IPS-NIHi7 (cell line): ENCODE measurements around the gene RIMS1.
A peak's percentile ranks its signal among the peaks of the same experiment; 100 is the strongest.

ENCODE experiments used
- DNase-seq: peaks from one replicate; pipeline ENCODE4 v3.0.0; 2012; ENCODE audit warnings: mixed read lengths; ENCODE audit errors: extremely low spot score

RIMS1 gene, protein sequence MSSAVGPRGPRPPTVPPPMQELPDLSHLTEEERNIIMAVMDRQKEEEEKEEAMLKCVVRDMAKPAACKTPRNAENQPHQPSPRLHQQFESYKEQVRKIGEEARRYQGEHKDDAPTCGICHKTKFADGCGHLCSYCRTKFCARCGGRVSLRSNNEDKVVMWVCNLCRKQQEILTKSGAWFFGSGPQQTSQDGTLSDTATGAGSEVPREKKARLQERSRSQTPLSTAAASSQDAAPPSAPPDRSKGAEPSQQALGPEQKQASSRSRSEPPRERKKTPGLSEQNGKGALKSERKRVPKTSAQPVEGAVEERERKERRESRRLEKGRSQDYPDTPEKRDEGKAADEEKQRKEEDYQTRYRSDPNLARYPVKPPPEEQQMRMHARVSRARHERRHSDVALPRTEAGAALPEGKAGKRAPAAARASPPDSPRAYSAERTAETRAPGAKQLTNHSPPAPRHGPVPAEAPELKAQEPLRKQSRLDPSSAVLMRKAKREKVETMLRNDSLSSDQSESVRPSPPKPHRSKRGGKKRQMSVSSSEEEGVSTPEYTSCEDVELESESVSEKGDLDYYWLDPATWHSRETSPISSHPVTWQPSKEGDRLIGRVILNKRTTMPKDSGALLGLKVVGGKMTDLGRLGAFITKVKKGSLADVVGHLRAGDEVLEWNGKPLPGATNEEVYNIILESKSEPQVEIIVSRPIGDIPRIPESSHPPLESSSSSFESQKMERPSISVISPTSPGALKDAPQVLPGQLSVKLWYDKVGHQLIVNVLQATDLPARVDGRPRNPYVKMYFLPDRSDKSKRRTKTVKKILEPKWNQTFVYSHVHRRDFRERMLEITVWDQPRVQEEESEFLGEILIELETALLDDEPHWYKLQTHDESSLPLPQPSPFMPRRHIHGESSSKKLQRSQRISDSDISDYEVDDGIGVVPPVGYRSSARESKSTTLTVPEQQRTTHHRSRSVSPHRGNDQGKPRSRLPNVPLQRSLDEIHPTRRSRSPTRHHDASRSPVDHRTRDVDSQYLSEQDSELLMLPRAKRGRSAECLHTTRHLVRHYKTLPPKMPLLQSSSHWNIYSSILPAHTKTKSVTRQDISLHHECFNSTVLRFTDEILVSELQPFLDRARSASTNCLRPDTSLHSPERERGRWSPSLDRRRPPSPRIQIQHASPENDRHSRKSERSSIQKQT (N-terminal part only)

DNA sequence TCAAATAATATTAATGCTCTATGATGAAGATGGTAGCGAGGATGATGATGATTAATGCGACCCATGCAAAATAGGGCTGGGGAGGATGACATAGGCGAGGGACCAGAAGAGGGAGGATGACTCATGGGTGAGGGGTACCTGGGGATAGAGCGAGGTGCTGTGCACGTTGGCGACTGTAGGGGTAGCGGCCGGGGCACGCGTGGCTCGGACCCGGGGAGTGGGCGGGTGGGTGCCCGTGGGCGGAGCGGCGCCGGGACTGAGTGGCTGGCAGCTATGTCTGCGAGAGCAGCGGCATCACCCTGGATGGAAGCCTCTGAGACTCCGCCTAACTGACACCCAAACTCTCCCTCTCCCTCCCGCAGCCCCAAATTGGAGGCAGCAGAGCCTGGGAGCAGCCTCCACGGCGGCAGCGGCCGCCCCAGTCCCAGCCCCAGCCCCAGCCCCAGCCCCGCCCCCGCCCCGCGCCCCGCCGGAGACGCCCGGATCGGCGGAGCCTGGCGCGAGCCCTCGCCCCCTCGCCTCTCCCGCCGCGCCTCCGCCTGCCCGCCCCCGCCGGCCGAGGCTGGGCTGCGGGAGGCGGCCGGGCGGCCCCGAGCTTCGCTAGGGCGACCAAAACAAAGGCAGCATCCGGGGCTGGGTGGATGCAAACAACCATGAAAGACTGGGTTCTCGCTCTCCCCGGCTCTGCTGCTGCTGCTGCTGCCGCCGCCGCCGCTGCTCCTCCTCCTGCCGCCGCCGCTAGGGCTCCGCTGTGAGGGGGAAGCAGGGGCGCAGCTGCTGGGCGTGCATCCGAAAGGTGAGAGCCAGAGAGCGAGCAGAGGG, at the start of gene RIMS1:
Gene RIMS1 (plus strand): TSS at position 367 of the 822 bp plus-strand sequence. CDS start 474 bp downstream, outside the sequence.
- peak; percentile 78 for DNase-seq

DNA sequence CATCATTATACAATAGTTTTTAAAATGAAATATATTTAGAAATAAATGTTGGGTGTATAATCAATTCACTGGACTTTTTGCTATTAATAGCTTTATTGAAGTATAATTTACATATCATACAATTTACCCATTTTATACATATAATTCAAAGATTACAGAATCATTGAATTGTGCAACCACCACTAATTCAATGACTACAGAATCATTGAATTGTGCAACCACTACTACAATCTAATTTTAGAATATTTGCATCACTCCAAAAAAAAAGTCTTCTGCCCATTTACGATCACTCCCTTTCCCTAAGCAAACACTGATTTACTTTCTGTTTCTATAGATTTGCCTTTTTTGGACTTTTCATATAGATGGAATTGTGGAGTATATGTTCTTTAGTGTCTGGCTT, 35.1 kb upstream of the RIMS1 start:
- DNase-seq, result no peak

DNA sequence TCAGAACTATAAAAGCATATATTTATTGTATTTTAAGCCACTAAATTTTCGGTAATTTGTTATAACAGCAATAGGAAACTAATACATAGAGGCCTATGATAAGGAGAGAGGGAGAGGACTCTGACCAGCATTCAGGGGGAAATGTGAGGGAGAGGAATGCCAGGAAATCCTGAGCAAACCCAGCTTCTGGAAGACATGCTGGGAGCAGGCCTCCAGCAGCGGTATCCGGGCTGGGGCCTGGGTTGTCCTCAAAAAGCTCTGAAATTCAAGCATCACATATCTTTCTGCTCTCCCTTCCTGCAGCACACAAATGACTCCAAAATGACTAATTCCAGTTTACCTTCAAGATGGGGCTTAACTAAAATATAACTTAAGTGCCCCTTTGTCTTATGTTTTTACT, 33.4 kb upstream of the RIMS1 start:
- peak; percentile 31 for DNase-seq

DNA sequence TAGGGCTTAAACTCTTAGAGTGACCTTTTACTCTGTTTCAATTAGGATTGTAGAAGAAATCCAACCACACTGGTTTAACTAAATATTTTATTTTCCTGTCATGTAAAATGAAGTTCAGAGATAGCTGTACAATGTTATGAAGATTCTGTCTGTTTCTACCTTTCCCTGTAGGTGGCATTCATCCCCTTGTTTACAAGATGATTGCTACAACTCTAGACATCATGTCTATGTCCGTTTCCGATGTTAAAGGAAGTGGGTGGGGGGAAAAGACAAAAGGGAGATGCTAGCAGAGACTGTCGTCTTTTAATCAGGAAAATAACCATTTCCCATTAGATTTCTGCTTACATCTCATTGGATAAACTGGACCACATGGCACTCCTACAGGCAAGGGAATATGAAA, 30.9 kb upstream of the RIMS1 start:
- no peak for DNase-seq

DNA sequence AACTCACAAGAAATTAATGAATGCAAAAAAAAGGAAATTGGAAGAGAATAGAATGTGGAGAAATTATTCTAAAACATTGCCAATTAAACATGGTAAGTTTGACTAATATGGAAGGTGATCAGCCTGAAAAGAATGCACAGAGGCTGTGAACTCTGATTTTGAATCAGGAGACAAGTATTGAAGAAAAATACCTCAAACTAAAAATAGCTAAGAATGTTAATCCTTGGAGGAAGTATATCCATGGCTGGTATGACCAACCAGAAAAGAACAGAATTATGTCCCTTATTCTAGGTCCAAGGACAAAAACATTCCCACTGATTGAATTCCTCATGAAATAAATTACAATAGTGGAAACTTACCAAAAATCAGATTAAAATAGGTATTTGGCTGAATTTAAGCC, 7.3 kb upstream of the RIMS1 start:
- no peak for DNase-seq

DNA sequence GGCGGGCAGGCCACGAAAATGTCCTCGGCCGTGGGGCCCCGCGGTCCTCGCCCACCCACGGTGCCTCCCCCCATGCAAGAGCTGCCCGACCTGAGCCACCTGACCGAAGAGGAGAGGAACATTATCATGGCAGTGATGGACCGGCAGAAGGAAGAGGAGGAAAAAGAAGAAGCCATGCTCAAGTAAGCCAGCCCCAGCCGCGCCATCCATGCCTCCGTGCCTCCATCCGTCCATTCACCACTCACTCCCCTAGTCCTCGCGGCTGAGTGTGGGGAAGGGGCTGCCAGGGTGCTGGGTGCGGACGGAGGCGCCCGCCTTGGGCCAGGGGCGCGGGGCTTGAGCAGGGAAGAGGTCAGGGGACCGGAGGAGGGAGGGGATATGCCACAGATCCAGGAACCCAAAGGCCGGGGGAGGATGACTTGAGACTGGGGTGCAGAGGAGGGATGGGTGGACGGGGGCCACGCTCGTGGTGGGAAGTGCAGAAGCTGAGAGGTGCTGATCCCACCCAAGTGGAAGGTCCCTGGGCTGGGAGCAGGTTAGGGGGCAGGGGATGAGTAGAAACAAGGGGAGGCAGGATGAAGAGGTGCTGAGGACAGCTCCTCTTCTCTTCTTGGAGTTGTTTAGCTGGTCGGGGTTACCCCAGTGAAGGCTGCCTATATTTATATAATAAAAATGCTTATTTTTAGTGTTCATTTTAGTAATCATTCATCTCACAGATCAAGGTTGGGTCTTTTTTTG, 825 bp downstream of the RIMS1 start:
- peak; percentile 55 for DNase-seq

DNA sequence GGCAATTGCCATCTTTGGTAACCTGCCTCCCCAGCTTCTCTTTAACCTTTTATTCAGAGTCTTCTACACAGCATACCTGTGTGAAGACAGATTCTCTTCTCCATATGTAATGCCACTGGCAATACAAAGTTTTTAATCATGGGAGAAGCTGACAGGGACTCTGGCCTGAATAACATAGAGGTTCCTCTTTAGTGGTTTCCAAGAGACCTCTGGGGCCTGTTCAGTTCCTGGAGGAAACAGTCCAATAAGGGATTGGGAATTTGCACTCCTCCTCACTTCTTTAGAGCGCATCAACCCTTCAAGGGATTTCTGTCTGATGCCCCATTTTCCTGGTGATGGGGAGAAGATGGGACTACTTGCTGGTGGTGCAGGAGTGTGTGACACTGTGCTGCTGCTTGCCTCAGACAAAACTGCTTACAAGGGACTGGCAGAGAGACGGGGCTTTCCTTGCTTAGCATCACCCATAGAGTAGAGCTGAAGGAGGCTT, 1.4 kb downstream of the RIMS1 start:
- no peak for DNase-seq

DNA sequence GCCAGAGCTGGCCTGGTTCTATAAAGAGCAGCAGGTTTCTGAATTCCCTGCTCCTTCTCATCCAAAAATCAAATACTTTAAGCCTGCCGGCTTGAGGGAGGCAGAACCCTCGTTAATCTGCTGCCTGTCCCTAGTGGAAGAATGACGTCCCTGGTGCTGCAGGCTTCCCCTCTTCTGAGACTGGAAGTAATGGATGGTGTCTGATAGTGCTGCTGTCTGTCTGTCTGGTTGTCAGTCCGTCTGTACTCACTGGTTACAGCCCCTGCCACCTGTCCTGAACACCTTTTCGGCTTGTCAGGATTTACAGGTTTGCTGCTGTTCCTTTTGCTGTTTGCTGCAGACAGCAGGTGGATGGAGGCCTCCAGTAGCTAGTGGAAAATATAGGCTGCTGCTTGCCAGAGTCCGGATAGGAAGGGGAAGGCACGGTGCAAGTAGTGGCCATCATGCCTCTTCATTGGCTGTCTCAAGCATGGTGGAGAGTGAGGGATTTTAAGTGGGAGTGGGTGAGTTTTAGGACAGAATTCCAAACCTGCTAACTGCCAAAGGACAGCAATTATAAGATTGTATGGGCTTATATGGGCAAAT, 2.5 kb downstream of the RIMS1 start:
- DNase-seq, result no peak

DNA sequence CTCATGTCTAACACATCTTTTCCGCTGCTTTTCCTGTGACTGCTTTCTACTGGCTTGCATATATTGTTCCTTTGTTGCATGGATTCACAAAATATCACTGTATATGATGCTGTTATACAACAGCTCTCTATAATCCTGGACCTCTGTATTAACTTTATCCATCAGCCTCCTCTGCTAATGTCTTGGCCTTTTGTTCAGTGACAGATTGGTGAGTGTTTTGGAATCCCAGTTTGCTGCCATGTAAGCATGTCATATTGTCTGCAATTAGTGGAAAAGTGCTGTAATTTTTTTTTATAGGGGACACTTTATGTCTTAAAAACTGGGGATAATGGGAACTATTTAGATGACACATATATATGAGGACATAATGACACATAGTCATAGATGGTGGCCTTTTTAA, 3.0 kb downstream of the RIMS1 start:
- DNase-seq, result no peak

DNA sequence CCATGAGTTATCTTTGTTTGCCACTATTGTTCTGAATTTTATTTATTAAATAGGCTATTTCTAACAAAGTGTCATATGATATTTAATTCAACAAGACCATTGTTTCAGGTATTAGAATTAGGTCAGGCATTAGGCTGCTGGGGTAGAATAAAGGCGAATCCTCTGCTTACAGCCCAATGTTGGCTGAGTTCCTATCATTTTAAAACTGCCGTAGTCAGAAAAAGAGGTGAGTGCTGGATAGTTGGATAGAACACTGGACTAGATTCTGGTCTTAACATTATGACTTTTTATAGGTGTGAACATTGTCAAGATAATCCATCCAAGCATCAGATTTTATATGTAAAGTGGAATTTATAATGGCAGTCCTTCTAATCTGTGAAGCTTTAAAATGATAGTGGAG, 6.3 kb downstream of the RIMS1 start:
- no peak for DNase-seq

DNA sequence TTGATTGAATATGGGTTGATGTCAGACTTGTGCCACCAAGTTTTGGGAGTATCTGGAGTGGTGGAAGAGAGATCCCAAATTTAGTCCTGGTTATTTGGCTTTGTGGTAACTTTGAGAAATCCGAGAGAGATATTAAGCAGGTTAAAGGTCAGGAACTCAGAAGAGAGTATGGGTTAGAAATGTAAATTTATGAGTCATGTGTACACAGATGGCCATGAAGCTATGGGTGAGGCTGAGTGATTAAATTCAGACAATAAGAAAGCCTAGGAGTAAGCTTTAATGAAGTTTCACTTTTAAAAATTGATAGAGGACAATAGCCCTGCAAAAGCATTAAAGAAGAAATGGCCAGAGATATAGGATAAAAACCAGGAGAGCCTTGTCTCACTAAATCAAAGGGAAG, 14.3 kb downstream of the RIMS1 start:
- DNase-seq, result no peak

DNA sequence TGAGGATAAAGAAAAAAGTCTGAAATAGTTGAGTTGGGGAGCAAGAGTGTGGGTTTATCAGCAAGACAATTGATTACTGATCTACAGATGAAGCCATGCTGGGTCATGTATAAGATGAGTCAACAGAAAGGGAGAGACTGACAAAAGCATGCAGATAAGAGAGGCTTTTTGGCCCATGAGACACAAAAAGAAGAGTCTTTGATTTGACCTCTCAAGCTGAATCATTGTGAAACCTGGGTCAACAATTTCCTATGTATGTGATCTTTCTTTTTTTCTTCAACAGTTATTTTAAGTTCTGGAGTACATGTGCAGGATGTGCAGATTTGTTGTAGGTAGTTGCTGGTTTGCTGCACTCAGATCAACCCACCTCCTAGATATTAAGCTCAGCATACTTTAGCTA, 15.9 kb downstream of the RIMS1 start:
- DNase-seq, result no peak

DNA sequence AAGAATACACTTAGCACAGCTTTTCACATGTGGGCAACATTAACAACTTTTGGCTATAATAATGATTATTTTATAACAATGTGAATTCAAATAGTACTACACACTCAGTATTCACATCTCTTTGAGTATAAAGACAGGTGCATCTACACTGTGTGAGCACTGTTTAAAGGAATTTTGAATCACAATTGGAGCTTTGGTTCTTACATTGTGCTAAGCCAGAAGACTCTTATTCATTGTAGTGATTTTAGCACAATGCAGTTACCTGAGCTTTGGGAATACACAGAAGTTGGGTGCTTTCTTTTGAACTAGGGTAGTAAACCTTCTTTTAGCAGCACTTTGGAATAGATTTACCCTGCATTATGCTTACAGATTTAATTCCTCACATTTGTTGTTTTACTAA, 20.5 kb downstream of the RIMS1 start:
- no peak for DNase-seq

DNA sequence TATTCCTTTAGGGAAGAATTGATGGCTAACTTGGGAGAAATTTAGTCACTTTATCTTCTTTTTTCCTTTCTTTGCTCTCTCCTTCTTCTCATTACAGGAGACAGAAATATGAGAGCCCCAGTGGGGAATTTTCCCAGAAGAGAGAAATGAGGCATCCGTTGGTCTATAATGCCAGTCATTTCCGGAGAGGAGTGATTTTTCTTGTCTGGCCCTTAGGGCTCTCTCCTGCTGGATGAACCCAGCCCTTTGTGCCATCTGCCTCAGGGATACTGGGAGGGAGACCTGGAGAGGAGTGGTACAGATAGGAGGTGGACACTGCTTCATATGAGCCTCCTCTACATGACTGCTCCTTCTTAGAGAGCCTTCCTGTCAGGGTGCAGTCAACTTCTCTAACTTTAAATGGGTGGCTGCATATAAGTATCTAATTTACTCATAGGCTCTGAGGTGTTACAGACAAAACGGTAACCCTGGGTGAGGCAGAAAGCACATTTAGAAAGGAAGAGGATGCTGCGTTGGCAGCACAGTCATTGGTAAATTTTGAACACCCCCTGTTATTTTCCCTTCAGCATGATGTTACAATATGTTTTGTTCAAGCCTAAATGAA, 21.9 kb downstream of the RIMS1 start:
- DNase-seq, result no peak

DNA sequence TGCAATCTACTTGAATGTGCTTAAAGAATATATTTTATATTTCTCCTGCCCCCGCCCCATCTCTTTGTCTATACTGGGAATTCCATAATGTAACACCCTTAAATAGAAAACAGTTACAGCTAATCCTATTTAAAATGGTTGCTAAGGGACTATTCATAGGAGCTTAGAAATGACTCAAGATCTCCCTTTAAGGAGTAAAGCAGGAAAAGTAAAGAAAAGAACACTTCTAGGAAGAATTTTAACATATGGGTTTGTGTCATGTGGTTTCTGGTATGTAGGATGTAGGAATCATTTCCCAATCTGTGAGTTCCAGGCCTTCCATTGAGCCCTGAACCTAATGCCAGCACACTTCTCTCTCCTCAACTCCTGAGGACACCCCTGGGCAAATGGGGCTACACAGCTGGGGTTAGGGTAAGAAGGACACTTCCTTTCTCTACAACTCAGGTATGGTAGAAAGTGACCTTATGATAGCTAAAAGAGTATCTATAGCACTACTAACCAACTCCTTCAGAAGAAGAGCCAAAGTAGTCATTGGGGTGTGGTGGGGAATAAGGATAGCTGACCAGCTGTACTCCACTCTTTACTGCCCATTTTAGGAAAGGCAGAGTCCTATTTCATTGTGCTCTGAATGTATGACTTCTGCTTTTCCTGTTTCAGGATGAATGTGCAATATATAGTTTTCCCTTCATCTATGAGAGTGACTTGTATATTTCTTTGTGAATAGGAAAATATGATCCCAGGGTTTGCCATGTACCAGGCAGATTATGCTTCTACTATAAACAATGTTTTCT, 27.3 kb downstream of the RIMS1 start:
- no peak for DNase-seq

DNA sequence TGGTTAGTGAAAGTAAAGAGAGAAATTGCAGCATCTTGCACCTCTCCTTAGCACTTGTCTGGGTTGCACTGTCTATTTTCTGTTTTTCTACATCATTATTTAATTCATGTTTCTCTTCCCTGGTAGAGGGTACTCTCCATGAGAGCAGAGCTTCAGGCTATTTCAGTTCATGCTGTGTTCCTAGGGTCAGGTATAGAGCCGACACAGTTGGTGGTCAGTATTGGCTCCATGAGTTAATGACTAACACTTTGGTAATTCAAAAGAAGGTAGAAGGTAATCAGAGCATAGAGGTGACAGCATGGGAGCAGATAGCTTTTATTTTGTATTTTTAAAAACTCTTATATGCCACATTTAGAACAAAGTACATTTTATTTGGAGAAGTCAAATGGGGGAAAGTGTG, 42.7 kb downstream of the RIMS1 start:
- DNase-seq, result peak; percentile 24

DNA sequence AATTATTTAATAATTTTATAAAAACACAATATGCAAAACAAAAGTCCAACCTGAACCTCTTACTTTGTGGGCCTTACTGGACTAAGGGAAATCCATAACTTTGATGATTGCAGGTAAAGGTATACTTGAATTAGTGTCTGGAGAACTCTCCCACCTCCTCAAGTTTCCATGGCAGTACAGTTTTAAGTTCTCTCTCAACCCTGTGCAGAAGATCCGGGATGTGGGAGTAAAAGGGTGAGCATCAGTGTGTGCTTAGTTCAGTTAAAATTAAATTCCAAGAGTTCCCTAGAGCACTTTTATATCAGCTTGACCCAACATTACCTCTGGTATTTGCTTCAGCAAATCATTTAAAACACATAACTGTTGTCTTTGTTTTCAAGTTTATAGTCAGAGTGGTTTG, 47.5 kb downstream of the RIMS1 start:
- DNase-seq, result no peak

DNA sequence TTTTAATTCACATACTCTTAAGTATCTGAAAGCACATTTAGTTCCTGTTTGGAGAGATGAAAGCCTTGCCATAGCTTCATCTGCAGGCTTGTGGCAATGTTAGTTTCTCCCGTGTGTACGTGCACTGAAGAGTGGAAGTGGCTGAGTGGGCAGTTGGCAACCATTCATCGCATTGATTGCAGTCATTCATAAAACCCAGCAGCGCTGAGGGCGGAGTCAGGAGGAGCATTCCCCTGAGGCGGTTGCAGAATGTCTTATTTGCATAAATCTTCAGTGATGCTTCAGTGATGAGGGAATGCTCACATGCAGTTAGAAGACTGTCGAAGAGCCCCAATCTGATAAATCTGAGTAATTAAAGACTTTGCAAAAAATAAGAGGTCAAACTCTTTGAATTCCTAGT, 79.1 kb downstream of the RIMS1 start:
- DNase-seq, result no peak

DNA sequence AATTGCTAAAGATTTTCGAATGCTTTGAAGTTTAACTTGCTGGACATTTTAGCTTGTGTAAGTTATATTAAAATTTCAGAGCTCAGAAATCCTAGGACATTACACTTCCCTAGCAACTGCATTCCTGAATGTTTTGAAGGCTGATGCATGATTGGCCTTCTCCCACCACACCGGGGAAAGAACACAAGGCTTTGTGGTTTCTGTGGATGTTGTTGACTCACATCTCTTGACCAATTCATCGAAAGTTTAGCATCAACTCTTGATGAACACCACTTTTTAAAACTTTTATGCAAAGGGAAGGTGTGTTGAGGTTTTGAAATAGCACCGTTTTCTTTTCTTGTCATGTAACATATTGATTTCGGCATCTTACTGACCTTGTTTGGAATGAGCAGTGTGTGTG, 81.1 kb downstream of the RIMS1 start:
- no peak for DNase-seq
